Sigmoid colon (tissue), 4 donors: Measurements from ENCODE around the gene AXIN1.

Experiments
- CTCF ChIP-seq, 4 experiments: fragments of 450-650 bp in 3 of 4; fragments of 200-600 bp in 1 of 4; IDR thresholded peaks; one replicate each; pipeline ENCODE4 v1.5.1; 2016 to 2019; ENCODE audit warnings: antibody characterized with exemption in 4 of 4, mild to moderate bottlenecking in 3 of 4, moderate library complexity in 2 of 4
- EP300 ChIP-seq, 4 donors: sonication (generic); formaldehyde crosslinking; IDR thresholded peaks; one replicate each; pipeline ENCODE4 v1.6.1; 2017; ENCODE audit warnings: antibody characterized with exemption in 4 of 4
- POLR2A ChIP-seq, 2 donors: fragments of 450-650 bp; IDR thresholded peaks; one replicate each; pipeline ENCODE4 v1.6.1; 2016; ENCODE audit warnings: antibody characterized with exemption in 2 of 2, mild to moderate bottlenecking in 2 of 2, moderate library complexity in 2 of 2

DNA sequence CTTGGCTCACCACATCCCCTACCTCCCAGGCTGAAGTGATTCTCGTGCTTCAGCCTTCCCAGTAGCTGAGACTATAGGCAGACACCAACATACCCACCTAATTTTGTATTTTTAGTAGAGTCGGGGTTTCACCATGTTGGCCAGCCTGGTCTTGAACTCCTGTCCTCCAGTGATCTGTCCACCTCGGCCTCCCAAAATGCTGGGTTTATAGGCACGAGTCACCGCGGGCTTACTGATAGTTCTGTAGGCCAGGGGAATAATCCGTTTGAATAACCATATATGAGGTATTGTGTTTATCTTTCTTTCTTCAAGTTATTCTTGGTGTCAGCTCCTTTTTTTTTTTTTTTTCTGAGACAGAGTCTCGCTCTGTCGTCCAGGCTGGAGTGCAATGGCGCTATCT, 110.2 kb downstream of the AXIN1 start:
- TF ChIP-seq EP300 (IDR thresholded peaks at IDR 0.05): no peak
- no peak for TF ChIP-seq CTCF (IDR thresholded peaks at IDR 0.05)
- TF ChIP-seq POLR2A (IDR thresholded peaks at IDR 0.05): no peak
